ENCODE results near the gene CCDC39.

DNA sequence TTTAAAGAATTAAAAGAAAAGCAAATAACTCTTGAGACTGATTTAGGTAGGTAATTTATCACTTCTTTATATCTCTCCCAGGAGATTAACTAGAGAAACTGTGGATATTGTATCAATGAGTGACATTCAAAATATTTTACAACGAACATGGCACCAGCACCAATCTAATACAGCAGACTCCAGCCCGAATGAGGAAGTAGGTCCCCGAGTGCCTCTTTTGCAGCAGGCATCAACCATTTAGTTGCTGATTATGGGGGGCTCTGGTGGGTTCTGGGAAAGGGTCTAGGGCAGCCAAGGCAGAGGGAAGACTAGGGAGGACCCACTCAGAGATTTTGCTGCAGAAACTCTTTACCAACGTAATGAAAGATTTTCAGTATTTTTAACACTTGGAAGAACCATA lies 109.1 kb downstream of the CCDC39 start:
- TF ChIP-seq POLR2A (IDR thresholded peaks at IDR 0.05) (no peak), CTCF (IDR thresholded peaks at IDR 0.05) (no peak), POLR2AphosphoS5 (IDR thresholded peaks at IDR 0.05) (no peak), EP300 (IDR thresholded peaks at IDR 0.05) (no peak)
